GM12878 (cell line): ENCODE measurements around the gene HS1BP3. TPM values are rescaled to one million over a fixed set of nuclear protein-coding genes. Genes with fewer than 3 reads are reported as not detected.

Experiments
- ATAC-seq: fragments of 200-7000 bp; cut with Tn5 transposase; 3 replicates; pipeline ENCODE4 v1.9.1; 2020; ENCODE audit warnings: mild to moderate bottlenecking, moderate library complexity
- BruUV-seq: library from RNA; stranded (reverse); fragments of 400-500 nt; replicated peaks from 2 replicates; lab custom pipeline; 2021; lab: Mats Ljungman, UMichigan
- CTCF ChIA-PET: fragments of 300-600 bp; sonication (Branson Sonifier 250); formaldehyde crosslinking; extraction: SDS; loops from one replicate; lab custom pipeline; 2021; ENCODE audit warnings: inconsistent platforms; lab: Yijun Ruan, JAX
- POLR2A ChIA-PET: fragments of 350-600 bp; formaldehyde crosslinking; extraction: SDS; loops from one replicate; lab custom pipeline; 2021; ENCODE audit warnings: inconsistent platforms; lab: Charles Lee
- RAD21 ChIA-PET: fragments of 300-600 bp; sonication (Branson Sonifier 250); formaldehyde crosslinking; loops from one replicate; lab custom pipeline; 2023; ENCODE audit warnings: antibody characterized with exemption; ENCODE audit not compliant: unreplicated experiment; lab: Charles Lee
- SMC1A ChIA-PET: fragments of 300-600 bp; sonication (Branson Sonifier 250); formaldehyde crosslinking; loops from one replicate; lab custom pipeline; 2023; ENCODE audit not compliant: unreplicated experiment, uncharacterized antibody; lab: Charles Lee
- DNase-seq: peaks from one replicate; pipeline ENCODE4 v3.0.0-alpha.2; 2011; ENCODE audit warnings: low read depth, low spot score
- FAIRE-seq: peaks from 3 replicates; lab custom pipeline; 2011; peaks lifted over from hg19 to GRCh38; lab: Jason Lieb, UNC
- H2AFZ ChIP-seq: 2 replicates; pipeline ENCODE4 v1.6.0; 2011; ENCODE audit warnings: low read depth, low read length, control low read depth; ENCODE audit not compliant: control insufficient read depth
- H3K27ac ChIP-seq: 2 replicates; pipeline ENCODE4 v1.5.1; 2011; ENCODE audit warnings: control low read depth; ENCODE audit not compliant: control insufficient read depth, insufficient read depth
- H3K27me3 ChIP-seq, 2 experiments: replicated peaks in 1 of 2; 2 replicates each; pipeline versions ENCODE4 v1.6.0 to v1.6.1; 2011; ENCODE audit warnings: low read length in 1 of 2; ENCODE audit not compliant: control insufficient read depth in 2 of 2, insufficient read depth in 2 of 2
- H3K36me3 ChIP-seq, 2 experiments: 2 replicates each; pipeline ENCODE4 v1.5.1; 2011; ENCODE audit warnings: low read length in 1 of 2; ENCODE audit not compliant: control insufficient read depth in 2 of 2, insufficient read depth in 2 of 2
- H3K4me1 ChIP-seq: 2 replicates; pipeline ENCODE4 v1.6.1; 2011; ENCODE audit warnings: mild to moderate bottlenecking, low read length, moderate library complexity, mixed read lengths; ENCODE audit not compliant: control insufficient read depth, insufficient read depth
- H3K4me2 ChIP-seq: 2 replicates; pipeline ENCODE4 v1.6.0; 2011; ENCODE audit warnings: control low read depth; ENCODE audit not compliant: control insufficient read depth, insufficient read depth
- H3K4me3 ChIP-seq: fragments of 200-600 bp; sonication (generic); 2 replicates; pipeline ENCODE4 v1.5.1; 2016
- H3K79me2 ChIP-seq: 2 replicates; pipeline ENCODE4 v1.6.0; 2011; ENCODE audit warnings: low read length; ENCODE audit not compliant: control insufficient read depth, insufficient read depth
- H3K9ac ChIP-seq: 2 replicates; pipeline ENCODE4 v1.8.0; 2011; ENCODE audit warnings: low read length, control low read depth, mixed read lengths; ENCODE audit not compliant: control insufficient read depth, insufficient read depth
- H3K9me3 ChIP-seq: replicated peaks from 3 replicates; pipeline ENCODE4 v1.5.1; 2011; ENCODE audit warnings: mild to moderate bottlenecking, low read length; ENCODE audit not compliant: control insufficient read depth, insufficient read depth
- H4K20me1 ChIP-seq: 2 replicates; pipeline ENCODE4 v1.6.0; 2011; ENCODE audit not compliant: control insufficient read depth, insufficient read depth
- EP300 ChIP-seq, 2 experiments: fragments of 150-350 bp in 1 of 2; IDR thresholded peaks; 2 replicates each; pipeline ENCODE4 v1.6.1; 2011 to 2012; ENCODE audit warnings: low read depth in 2 of 2, low read length in 2 of 2, borderline replicate concordance in 1 of 2, improper control_type of control experiment in 1 of 2, inconsistent platforms in 1 of 2; ENCODE audit not compliant: control insufficient read depth in 1 of 2
- HCFC1 ChIP-seq: fragments of 150-350 bp; IDR thresholded peaks from 2 replicates; pipeline ENCODE4 v1.6.1; 2014; ENCODE audit warnings: low read length
- MEF2B ChIP-seq: fragments of 450-650 bp; IDR thresholded peaks from 2 replicates; pipeline ENCODE4 v1.6.1; 2018; ENCODE audit warnings: mild to moderate bottlenecking, moderate library complexity; ENCODE audit not compliant: partially characterized antibody, poor library complexity, severe bottlenecking
- NRF1 ChIP-seq: conservative IDR thresholded peaks from 2 replicates; pipeline ENCODE4 v1.6.1; 2011; ENCODE audit warnings: mild to moderate bottlenecking, low read depth, low read length, improper control_type of control experiment
- RAD21 ChIP-seq: IDR thresholded peaks from 2 replicates; pipeline ENCODE4 v1.6.1; 2011; ENCODE audit warnings: mild to moderate bottlenecking, low read depth, low read length, moderate library complexity; ENCODE audit not compliant: insufficient read depth
- RB1 ChIP-seq: fragments of 450-650 bp; formaldehyde crosslinking; IDR thresholded peaks from 2 replicates; pipeline ENCODE4 v1.6.1; 2017; ENCODE audit warnings: mild to moderate bottlenecking, borderline replicate concordance
- SRF ChIP-seq, 2 experiments: IDR thresholded peaks; 2 replicates each; pipeline ENCODE4 v1.6.1; 2011; ENCODE audit warnings: low read depth in 2 of 2, low read length in 2 of 2, mild to moderate bottlenecking in 1 of 2, moderate library complexity in 1 of 2
- WRNIP1 ChIP-seq: IDR thresholded peaks from 2 replicates; pipeline ENCODE4 v1.6.1; 2011; ENCODE audit warnings: low read depth, low read length, improper control_type of control experiment, borderline replicate concordance
- WGBS: methylation state at CpG from one replicate; pipeline ENCODE4 v1.1.6; 2016; ENCODE audit warnings: low lambda C conversion rate; ENCODE audit not compliant: insufficient replicate concordance, insufficient coverage; ENCODE audit errors: missing lambda C conversion rate; 5-methylcytosine and 5-hydroxymethylcytosine counted together
- in situ Hi-C: fragments of 300-500 bp; cut with MboI; formaldehyde crosslinking; loops from 9 replicates; pipeline ENCODE4 v1.14.3; 2018; ENCODE audit warnings: mixed read lengths
- intact Hi-C: fragments of 100-400 bp; cut with micrococcal nuclease; formaldehyde crosslinking; loops from one replicate; pipeline ENCODE4 v1.14.2; 2022; ENCODE audit not compliant: unreplicated experiment
- polyA plus RNA-seq, 11 experiments: library from polyadenylated mRNA; depleted of rRNA in 4 of 11; unstranded in 6 of 11; stranded (reverse) in 5 of 11; fragments of >200 nt; fragmentation: Nextera tagmentation in 4 of 11; fragmentation: Illumina TruSeq in 1 of 11; extraction: Ambion mirVana in 4 of 11; extraction: Trizol in 1 of 11; gene quantifications; 1 replicate in 1 of 11; 2 replicates in 10 of 11; pipeline versions ENCODE4 v1.2.1 to v1.2.3, GENCODE V29; 2011 to 2016; ENCODE audit warnings: inconsistent platforms in 2 of 11, missing spikeins in 2 of 11, low read depth in 1 of 11
- total RNA-seq, 4 experiments: library from RNA; depleted of rRNA in 3 of 4; stranded (reverse); fragments of >200 nt in 3 of 4; fragmentation: Illumina TruSeq in 1 of 4; extraction: Trizol in 1 of 4; gene quantifications; 2 replicates each; pipeline versions ENCODE4 v1.2.1 to v1.2.3, GENCODE V29; 2013 to 2021
- TF ChIP-seq, protein P1 (sequence below): IDR thresholded peaks from 2 replicates; pipeline ENCODE4 v1.6.1; 2011; ENCODE audit warnings: low read depth, low read length, improper control_type of control experiment, borderline replicate concordance
- TF ChIP-seq, protein P2 (sequence below): fragments of 150-350 bp; IDR thresholded peaks from 2 replicates; pipeline ENCODE4 v1.6.1; 2016; ENCODE audit warnings: low read depth, low read length

Gene HS1BP3
- total and polyA plus RNA-seq, 10 of the 15 experiments (the other 5 are each of a cell fraction or from before 2014, with no cell fraction given) = 0.47 to 7.2 (median 4.6) TPM

DNA sequence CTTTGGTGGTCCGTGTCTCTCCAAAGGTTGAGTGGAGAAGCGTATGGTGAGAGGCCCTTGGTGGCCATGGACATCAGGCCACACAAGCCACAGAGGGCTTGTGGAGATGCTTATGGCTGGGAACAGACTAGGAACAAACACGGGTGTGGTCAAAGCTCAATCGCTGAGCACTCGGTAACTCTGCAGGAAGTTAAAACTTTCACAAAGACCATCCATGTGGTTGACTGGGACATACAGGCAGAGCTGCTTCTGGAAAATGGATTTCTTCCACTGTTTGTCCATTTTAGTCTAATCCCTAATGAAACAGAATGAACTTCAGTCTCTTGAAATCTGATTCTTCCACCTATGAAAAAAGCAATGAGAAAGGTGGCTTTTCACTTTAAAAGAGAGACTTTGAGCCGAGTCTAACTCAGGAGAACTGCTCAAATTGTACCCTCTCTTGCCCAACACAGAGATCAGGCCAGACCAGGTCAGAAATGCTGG is 33.7 kb upstream of the HS1BP3 start:
- SMC1A ChIA-PET = interaction anchor here (1.1 to 1.4 kb wide), 2 partner anchors 19 to 74 kb away, joined by 3 read pairs; no protein-coding TSS in a partner anchor
- in situ Hi-C loops = no loop called here

More for the DNA sequence above, 33.7 kb upstream of the HS1BP3 start:
- no peak overlapping the region for H3K4me2 ChIP-seq
- no peak overlapping the region for H3K9ac ChIP-seq
- no peaks in the 10 kb centered on the region for H3K79me2 ChIP-seq
- intact Hi-C loops = no loop called here
- ATAC-seq = no peak
- TF ChIP-seq WRNIP1 (no peak), EP300 (IDR thresholded peaks at IDR 0.05; ENCODE audit: borderline replicate concordance in 1 of 2, control insufficient read depth in 1 of 2, low read depth in 2 of 2, low read length in 2 of 2) (no peak), RB1 (no peak), HCFC1 (no peak), MEF2B (no peak), RAD21 (no peak), SRF (IDR thresholded peaks at IDR 0.05; ENCODE audit: low read depth in 2 of 2, low read length in 2 of 2) (no peak), NRF1 (no peak)
- TF ChIP-seq, protein P1, sequence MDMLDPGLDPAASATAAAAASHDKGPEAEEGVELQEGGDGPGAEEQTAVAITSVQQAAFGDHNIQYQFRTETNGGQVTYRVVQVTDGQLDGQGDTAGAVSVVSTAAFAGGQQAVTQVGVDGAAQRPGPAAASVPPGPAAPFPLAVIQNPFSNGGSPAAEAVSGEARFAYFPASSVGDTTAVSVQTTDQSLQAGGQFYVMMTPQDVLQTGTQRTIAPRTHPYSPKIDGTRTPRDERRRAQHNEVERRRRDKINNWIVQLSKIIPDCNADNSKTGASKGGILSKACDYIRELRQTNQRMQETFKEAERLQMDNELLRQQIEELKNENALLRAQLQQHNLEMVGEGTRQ = no peak
- TF ChIP-seq, protein P2, sequence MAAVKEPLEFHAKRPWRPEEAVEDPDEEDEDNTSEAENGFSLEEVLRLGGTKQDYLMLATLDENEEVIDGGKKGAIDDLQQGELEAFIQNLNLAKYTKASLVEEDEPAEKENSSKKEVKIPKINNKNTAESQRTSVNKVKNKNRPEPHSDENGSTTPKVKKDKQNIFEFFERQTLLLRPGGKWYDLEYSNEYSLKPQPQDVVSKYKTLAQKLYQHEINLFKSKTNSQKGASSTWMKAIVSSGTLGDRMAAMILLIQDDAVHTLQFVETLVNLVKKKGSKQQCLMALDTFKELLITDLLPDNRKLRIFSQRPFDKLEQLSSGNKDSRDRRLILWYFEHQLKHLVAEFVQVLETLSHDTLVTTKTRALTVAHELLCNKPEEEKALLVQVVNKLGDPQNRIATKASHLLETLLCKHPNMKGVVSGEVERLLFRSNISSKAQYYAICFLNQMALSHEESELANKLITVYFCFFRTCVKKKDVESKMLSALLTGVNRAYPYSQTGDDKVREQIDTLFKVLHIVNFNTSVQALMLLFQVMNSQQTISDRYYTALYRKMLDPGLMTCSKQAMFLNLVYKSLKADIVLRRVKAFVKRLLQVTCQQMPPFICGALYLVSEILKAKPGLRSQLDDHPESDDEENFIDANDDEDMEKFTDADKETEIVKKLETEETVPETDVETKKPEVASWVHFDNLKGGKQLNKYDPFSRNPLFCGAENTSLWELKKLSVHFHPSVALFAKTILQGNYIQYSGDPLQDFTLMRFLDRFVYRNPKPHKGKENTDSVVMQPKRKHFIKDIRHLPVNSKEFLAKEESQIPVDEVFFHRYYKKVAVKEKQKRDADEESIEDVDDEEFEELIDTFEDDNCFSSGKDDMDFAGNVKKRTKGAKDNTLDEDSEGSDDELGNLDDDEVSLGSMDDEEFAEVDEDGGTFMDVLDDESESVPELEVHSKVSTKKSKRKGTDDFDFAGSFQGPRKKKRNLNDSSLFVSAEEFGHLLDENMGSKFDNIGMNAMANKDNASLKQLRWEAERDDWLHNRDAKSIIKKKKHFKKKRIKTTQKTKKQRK = no peak
- RAD21 ChIA-PET = interaction anchor here (1.1 kb wide), 1 partner anchor 278 kb away, joined by 3 read pairs; no protein-coding TSS in a partner anchor
- H3K36me3 ChIP-seq = peaks cover 0 to 4% of the 10 kb centered on the region in 2 experiments; a peak in 3 of 4 replicates
- CTCF ChIA-PET = interaction anchor here (1.0 to 1.5 kb wide), 4 partner anchors 8 to 279 kb away, joined by 3 to 4 read pairs (median 3); no protein-coding TSS in a partner anchor
- FAIRE-seq = no peak
- H2AFZ ChIP-seq = no peak overlapping the region
- H3K4me1 ChIP-seq = no peaks in the 10 kb centered on the region
- WGBS = 98% methylated on average over 6 of the region's 6 CpGs
- no peaks in the 10 kb centered on the region for H3K9me3 ChIP-seq
- BruUV-seq = no TSS peak
- no peak overlapping the region for H3K27ac ChIP-seq
- no peaks in the 10 kb centered on the region for H3K27me3 ChIP-seq
- no peaks in the 10 kb centered on the region for H4K20me1 ChIP-seq
- DNase-seq = no peak
- POLR2A ChIA-PET = no interaction called here
- H3K4me3 ChIP-seq = no peak overlapping the region
